Cortex of kidney (tissue), 1 donor: ENCODE measurements around the gene CASP7.
"Not testable (repeated sequence)": the region's sequence is repeated elsewhere in the genome, so short reads cannot be mapped to it uniquely, and the experiment has no call there.

Source experiments
- DNase-seq: peaks from one replicate; lab custom pipeline; 2025; lab: John Stamatoyannopoulos, UW

CASP7 gene

GRCh38 chr10:113679463-113680189, at the start of gene CASP7:
TSS of gene CASP7 (plus strand) at chr10:113679912. CDS start at chr10:113697494, 17,582 bp downstream.
- DNase-seq, result peak; percentile 30

GRCh38 chr10:113630929-113631533, 48.7 kb upstream of the CASP7 start:
- DNase-seq, result no peak

- no peak for DNase-seq
These were observed 47.9 kb upstream of the CASP7 start for GRCh38 chr10:113631684-113632367.

GRCh38 chr10:113639966-113640365, 39.7 kb upstream of the CASP7 start:
- no peak for DNase-seq

GRCh38 chr10:113641702-113642101, 38.0 kb upstream of the CASP7 start:
- DNase-seq, result no peak

GRCh38 chr10:113643183-113643582, 36.5 kb upstream of the CASP7 start:
- DNase-seq, result no peak

- DNase-seq, result no peak
These were observed 35.3 kb upstream of the CASP7 start for GRCh38 chr10:113644185-113645120.

- no peak for DNase-seq
These were observed 33.1 kb upstream of the CASP7 start for GRCh38 chr10:113646336-113647201.

- no peak for DNase-seq
These were observed 31.9 kb upstream of the CASP7 start for GRCh38 chr10:113647812-113648211.

GRCh38 chr10:113648478-113648877, 31.2 kb upstream of the CASP7 start:
- DNase-seq, result no peak

GRCh38 chr10:113650172-113650571, 29.5 kb upstream of the CASP7 start:
- no peak for DNase-seq

- no peak for DNase-seq
These were observed 28.7 kb upstream of the CASP7 start for GRCh38 chr10:113651021-113651420.

GRCh38 chr10:113651898-113652297, 27.8 kb upstream of the CASP7 start:
- DNase-seq, result no peak

- not testable (repeated sequence) for DNase-seq
These were observed 27.3 kb upstream of the CASP7 start for GRCh38 chr10:113652456-113652855.

GRCh38 chr10:113656896-113657295, 22.8 kb upstream of the CASP7 start:
- no peak for DNase-seq

GRCh38 chr10:113657544-113657943, 22.2 kb upstream of the CASP7 start:
- DNase-seq, result no peak

- no peak for DNase-seq
These were observed 18.4 kb upstream of the CASP7 start for GRCh38 chr10:113661332-113661731.

- no peak for DNase-seq
These were observed 16.6 kb upstream of the CASP7 start for GRCh38 chr10:113663142-113663541.

- no peak for DNase-seq
These were observed 15.8 kb upstream of the CASP7 start, which contains the start of gene NRAP for GRCh38 chr10:113663908-113664307. TSS of gene NRAP (minus strand) at chr10:113664041. CDS start at chr10:113663882, 159 bp downstream.

GRCh38 chr10:113665352-113665751, 14.4 kb upstream of the CASP7 start:
- no peak for DNase-seq

- DNase-seq, result no peak
These were observed 13.8 kb upstream of the CASP7 start for GRCh38 chr10:113665806-113666354.
